Measurements from ENCODE around the gene SNCAIP.

Gene SNCAIP

DNA sequence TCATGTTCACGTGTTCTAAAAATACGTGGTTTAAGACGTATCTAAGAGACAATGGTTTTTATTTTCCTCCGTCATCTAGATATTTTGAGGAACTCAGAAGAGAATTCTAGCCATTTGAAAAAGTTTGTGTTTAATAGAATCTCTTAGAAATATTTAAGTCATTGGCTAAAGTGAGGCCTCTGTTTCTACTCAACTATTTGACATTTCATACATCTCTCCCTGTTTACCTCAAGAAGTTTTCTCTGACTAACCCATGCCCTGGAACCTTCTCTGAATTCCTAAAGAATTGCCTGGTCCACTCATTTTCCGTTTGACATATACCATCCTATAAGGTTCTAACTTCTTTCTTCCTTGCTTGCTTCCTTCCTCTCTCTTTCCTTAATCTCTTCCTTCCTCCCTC lies 178.7 kb downstream of the SNCAIP start:
- no peak overlapping the region for H3K4me3 ChIP-seq (ENCODE audit: low read length in 2 of 2)
- no peak overlapping the region for H3K14ac ChIP-seq (ENCODE audit: low read length)
- H2BK15ac ChIP-seq (ENCODE audit: low read length): no peak overlapping the region

DNA sequence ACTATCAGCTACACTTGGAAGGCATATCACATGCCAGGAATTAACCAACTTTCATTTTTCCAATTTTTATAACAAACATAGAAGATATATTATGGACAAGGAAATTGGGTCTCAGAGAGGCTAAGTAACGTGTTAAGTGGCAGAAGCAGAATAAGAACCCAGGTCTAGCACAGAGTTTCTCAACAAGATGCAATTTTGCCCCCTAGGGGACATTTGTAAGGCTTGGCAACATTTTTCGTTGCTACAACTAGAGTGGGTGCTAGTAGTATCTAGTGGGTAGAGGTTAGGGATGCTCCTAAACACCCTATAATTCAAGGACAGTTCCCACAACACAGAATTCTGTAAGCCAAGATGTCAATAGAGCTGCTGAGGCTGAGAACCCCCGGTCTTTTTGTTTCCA lies 180.6 kb downstream of the SNCAIP start:
- Histone ChIP-seq H2AFZ (ENCODE audit: low read length) (no peak overlapping the region), H3K18ac (ENCODE audit: low read length) (no peak overlapping the region), H3K14ac (ENCODE audit: low read length) (no peak overlapping the region), H3K4ac (ENCODE audit: low read length) (no peak overlapping the region), H3K4me1 (ENCODE audit: control insufficient read depth in 2 of 2, insufficient read depth in 1 of 2, low read depth in 1 of 2, low read length in 2 of 2) (peaks cover 0 to 3% of the 10 kb centered on the region in 2 donors), H3K9ac (ENCODE audit: low read depth, low read length, poor library complexity) (no peak overlapping the region), H4K8ac (ENCODE audit: low read depth, low read length) (no peak overlapping the region), H2BK120ac (ENCODE audit: low read depth, low read length) (no peak overlapping the region), H2AK5ac (ENCODE audit: low read depth, low read length) (no peak overlapping the region), H2BK15ac (ENCODE audit: low read length) (no peak overlapping the region), H2BK12ac (ENCODE audit: low read length) (no peak overlapping the region), H3K27ac (replicated peaks; ENCODE audit: low read length) (no peak overlapping the region), H4K91ac (ENCODE audit: low read depth, low read length, poor library complexity) (no peak overlapping the region), H3K23ac (ENCODE audit: low read depth, low read length, poor library complexity) (no peak overlapping the region), H3K4me2 (ENCODE audit: insufficient read depth, low read length, poor library complexity, severe bottlenecking) (no peak overlapping the region), H3K4me3 (ENCODE audit: low read length in 2 of 2) (no peak overlapping the region), H3K27me3 (ENCODE audit: control insufficient read depth in 3 of 3, insufficient read depth in 3 of 3, low read depth in 1 of 3, low read length in 3 of 3) (no peaks in the 10 kb centered on the region), H3K36me3 (replicated peaks in 1 of 2; ENCODE audit: control insufficient read depth in 2 of 2, insufficient read depth in 2 of 2, low read length in 2 of 2) (no peaks in the 10 kb centered on the region), H3K79me1 (ENCODE audit: low read depth, low read length) (no peaks in the 10 kb centered on the region), H2BK5ac (ENCODE audit: low read length) (no peak overlapping the region), H3K9me3 (replicated peaks in 1 of 2; ENCODE audit: control insufficient read depth in 2 of 2, insufficient read depth in 1 of 2, low read depth in 1 of 2, low read length in 2 of 2) (no peaks in the 10 kb centered on the region)
- no CpG with 5 or more reads among the region's 3 CpGs for WGBS, 2 donors (ENCODE audit: extremely low coverage in 2 of 2, insufficient read length in 2 of 2, insufficient replicate concordance in 1 of 2)
- DNase-seq (ENCODE audit: low spot score): no peak

More for the DNA sequence above, 178.7 kb downstream of the SNCAIP start:
- no CpG with 5 or more reads among the region's 5 CpGs for WGBS, 2 donors (ENCODE audit: extremely low coverage in 2 of 2, insufficient read length in 2 of 2, insufficient replicate concordance in 1 of 2)
- H3K18ac ChIP-seq (ENCODE audit: low read length): no peak overlapping the region
- H2BK5ac ChIP-seq (ENCODE audit: low read length): no peak overlapping the region
- H3K9ac ChIP-seq (ENCODE audit: low read depth, low read length, poor library complexity): no peak overlapping the region
- no peak overlapping the region for H2BK12ac ChIP-seq (ENCODE audit: low read length)
- no peak overlapping the region for H3K23ac ChIP-seq (ENCODE audit: low read depth, low read length, poor library complexity)
- no peaks in the 10 kb centered on the region for H3K27me3 ChIP-seq (ENCODE audit: control insufficient read depth in 3 of 3, insufficient read depth in 3 of 3, low read depth in 1 of 3, low read length in 3 of 3)
- no peak overlapping the region for H2AK5ac ChIP-seq (ENCODE audit: low read depth, low read length)
- H3K9me3 ChIP-seq (replicated peaks in 1 of 2; ENCODE audit: control insufficient read depth in 2 of 2, insufficient read depth in 1 of 2, low read depth in 1 of 2, low read length in 2 of 2): no peaks in the 10 kb centered on the region
- H4K91ac ChIP-seq (ENCODE audit: low read depth, low read length, poor library complexity): no peak overlapping the region
- no peak overlapping the region for H2BK120ac ChIP-seq (ENCODE audit: low read depth, low read length)
- H3K4me1 ChIP-seq (ENCODE audit: control insufficient read depth in 2 of 2, insufficient read depth in 1 of 2, low read depth in 1 of 2, low read length in 2 of 2): no peaks in the 10 kb centered on the region
- no peaks in the 10 kb centered on the region for H3K79me1 ChIP-seq (ENCODE audit: low read depth, low read length)
- no peak overlapping the region for H3K4ac ChIP-seq (ENCODE audit: low read length)
- H3K27ac ChIP-seq (replicated peaks; ENCODE audit: low read length): no peak overlapping the region
- H4K8ac ChIP-seq (ENCODE audit: low read depth, low read length): no peak overlapping the region
- H3K4me2 ChIP-seq (ENCODE audit: insufficient read depth, low read length, poor library complexity, severe bottlenecking): no peak overlapping the region
- no peak overlapping the region for H2AFZ ChIP-seq (ENCODE audit: low read length)
- DNase-seq (ENCODE audit: low spot score): no peak
- no peaks in the 10 kb centered on the region for H3K36me3 ChIP-seq (replicated peaks in 1 of 2; ENCODE audit: control insufficient read depth in 2 of 2, insufficient read depth in 2 of 2, low read length in 2 of 2)

DNA sequence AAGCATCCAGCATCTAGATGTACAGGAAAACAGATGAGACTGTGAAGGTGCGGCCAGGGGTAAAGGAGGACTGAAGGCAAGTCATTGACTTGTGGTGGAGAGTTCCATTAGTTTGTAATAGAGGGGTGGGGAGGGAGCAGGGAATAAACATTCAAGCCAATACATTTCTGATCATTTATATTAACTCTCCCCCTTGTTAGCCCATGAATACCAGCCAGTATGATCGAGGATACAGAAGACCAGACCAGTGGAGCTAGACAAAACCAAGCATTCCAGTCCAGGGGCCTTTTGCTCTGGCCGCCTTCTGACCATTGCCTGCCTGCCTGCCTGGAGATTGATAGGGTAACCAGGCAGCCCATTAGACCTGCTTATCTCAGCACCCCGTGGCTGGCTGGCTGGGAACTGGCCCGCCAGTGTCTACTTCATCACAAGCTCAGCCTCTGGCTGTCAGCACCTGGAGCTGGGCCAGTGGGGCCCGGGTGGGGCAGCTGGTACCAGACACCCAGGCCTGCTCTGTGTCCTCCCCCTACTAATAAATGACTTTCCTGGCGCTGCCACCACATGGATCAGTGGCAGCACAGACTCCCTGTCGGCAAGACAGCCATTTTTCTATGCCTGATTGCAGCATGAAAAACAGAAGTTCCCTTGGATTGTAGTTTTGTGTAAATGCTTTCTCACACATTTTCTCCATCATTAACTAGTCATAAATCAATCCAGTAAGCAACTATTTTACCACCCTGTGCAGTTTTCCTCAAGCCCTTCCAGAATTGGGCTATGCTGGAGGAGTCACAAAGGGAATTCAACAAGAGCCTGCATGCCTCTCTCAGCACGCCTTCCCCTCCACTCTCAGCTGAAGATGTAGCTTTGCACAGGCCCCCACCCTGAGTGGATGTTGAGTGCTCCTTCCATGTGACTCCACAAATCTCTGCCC lies 181.3 kb downstream of the SNCAIP start:
- H3K4me2 ChIP-seq (ENCODE audit: insufficient read depth, low read length, poor library complexity, severe bottlenecking): no peak overlapping the region
- H3K18ac ChIP-seq (ENCODE audit: low read length): peak overlapping the region; percentile 62
- H3K9ac ChIP-seq (ENCODE audit: low read depth, low read length, poor library complexity): no peak overlapping the region
- H3K9me3 ChIP-seq (replicated peaks in 1 of 2; ENCODE audit: control insufficient read depth in 2 of 2, insufficient read depth in 1 of 2, low read depth in 1 of 2, low read length in 2 of 2): no peaks in the 10 kb centered on the region
- no peaks in the 10 kb centered on the region for H3K79me1 ChIP-seq (ENCODE audit: low read depth, low read length)
- no peaks in the 10 kb centered on the region for H3K36me3 ChIP-seq (replicated peaks in 1 of 2; ENCODE audit: control insufficient read depth in 2 of 2, insufficient read depth in 2 of 2, low read length in 2 of 2)
- no peak overlapping the region for H4K8ac ChIP-seq (ENCODE audit: low read depth, low read length)
- H2AFZ ChIP-seq (ENCODE audit: low read length): no peak overlapping the region
- no peak overlapping the region for H2BK120ac ChIP-seq (ENCODE audit: low read depth, low read length)
- H2BK12ac ChIP-seq (ENCODE audit: low read length): no peak overlapping the region
- no peak overlapping the region for H3K14ac ChIP-seq (ENCODE audit: low read length)
- no CpG with 5 or more reads among the region's 9 CpGs for WGBS, 2 donors (ENCODE audit: extremely low coverage in 2 of 2, insufficient read length in 2 of 2, insufficient replicate concordance in 1 of 2)
- no peak overlapping the region for H2BK5ac ChIP-seq (ENCODE audit: low read length)
- no peak overlapping the region for H3K4me3 ChIP-seq (ENCODE audit: low read length in 2 of 2)
- H3K23ac ChIP-seq (ENCODE audit: low read depth, low read length, poor library complexity): no peak overlapping the region
- no peak overlapping the region for H3K27ac ChIP-seq (replicated peaks; ENCODE audit: low read length)
- no peak overlapping the region for H3K4ac ChIP-seq (ENCODE audit: low read length)
- no peak overlapping the region for H2AK5ac ChIP-seq (ENCODE audit: low read depth, low read length)
- peaks cover 0 to 6% of the 10 kb centered on the region in 2 donors for H3K4me1 ChIP-seq (ENCODE audit: control insufficient read depth in 2 of 2, insufficient read depth in 1 of 2, low read depth in 1 of 2, low read length in 2 of 2)
- H2BK15ac ChIP-seq (ENCODE audit: low read length): no peak overlapping the region
- H4K91ac ChIP-seq (ENCODE audit: low read depth, low read length, poor library complexity): no peak overlapping the region
- no peak for DNase-seq (ENCODE audit: low spot score)
- no peaks in the 10 kb centered on the region for H3K27me3 ChIP-seq (ENCODE audit: control insufficient read depth in 3 of 3, insufficient read depth in 3 of 3, low read depth in 1 of 3, low read length in 3 of 3)

DNA sequence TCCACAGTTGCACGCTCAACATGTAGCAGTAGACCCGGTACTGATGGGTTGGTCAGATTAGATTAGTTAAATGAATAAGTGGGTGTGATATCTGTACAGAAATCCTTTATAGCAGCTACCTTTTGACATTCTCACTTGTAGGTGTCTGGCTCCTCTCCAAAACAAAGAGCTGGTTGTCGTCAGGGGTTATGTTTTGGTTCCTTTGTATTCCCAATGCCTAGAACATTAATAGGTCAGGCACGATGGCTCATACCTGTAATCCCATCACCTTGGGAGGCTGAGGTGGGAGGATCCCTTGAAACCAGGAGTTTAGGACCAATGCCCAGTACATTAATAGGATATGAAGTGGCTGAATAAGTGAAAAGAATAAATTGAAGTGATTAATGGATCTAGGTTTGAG lies 182.1 kb downstream of the SNCAIP start:
- no peak overlapping the region for H4K8ac ChIP-seq (ENCODE audit: low read depth, low read length)
- WGBS, 2 donors (ENCODE audit: extremely low coverage in 2 of 2, insufficient read length in 2 of 2, insufficient replicate concordance in 1 of 2): no CpG with 5 or more reads among the region's 4 CpGs
- H2BK5ac ChIP-seq (ENCODE audit: low read length): no peak overlapping the region

More for the DNA sequence above, 182.1 kb downstream of the SNCAIP start:
- Histone ChIP-seq H2AFZ (ENCODE audit: low read length) (no peak overlapping the region), H3K4me3 (ENCODE audit: low read length in 2 of 2) (no peak overlapping the region), H3K4ac (ENCODE audit: low read length) (no peak overlapping the region), H3K14ac (ENCODE audit: low read length) (no peak overlapping the region), H3K18ac (ENCODE audit: low read length) (no peak overlapping the region), H3K4me2 (ENCODE audit: insufficient read depth, low read length, poor library complexity, severe bottlenecking) (no peak overlapping the region), H3K79me1 (ENCODE audit: low read depth, low read length) (no peaks in the 10 kb centered on the region), H3K36me3 (replicated peaks in 1 of 2; ENCODE audit: control insufficient read depth in 2 of 2, insufficient read depth in 2 of 2, low read length in 2 of 2) (no peaks in the 10 kb centered on the region), H4K91ac (ENCODE audit: low read depth, low read length, poor library complexity) (no peak overlapping the region), H2BK120ac (ENCODE audit: low read depth, low read length) (no peak overlapping the region), H3K9me3 (replicated peaks in 1 of 2; ENCODE audit: control insufficient read depth in 2 of 2, insufficient read depth in 1 of 2, low read depth in 1 of 2, low read length in 2 of 2) (no peaks in the 10 kb centered on the region), H3K23ac (ENCODE audit: low read depth, low read length, poor library complexity) (no peak overlapping the region), H3K27ac (replicated peaks; ENCODE audit: low read length) (no peak overlapping the region), H3K4me1 (ENCODE audit: control insufficient read depth in 2 of 2, insufficient read depth in 1 of 2, low read depth in 1 of 2, low read length in 2 of 2) (peaks cover 0 to 6% of the 10 kb centered on the region in 2 donors), H2BK15ac (ENCODE audit: low read length) (no peak overlapping the region), H3K27me3 (ENCODE audit: control insufficient read depth in 3 of 3, insufficient read depth in 3 of 3, low read depth in 1 of 3, low read length in 3 of 3) (no peaks in the 10 kb centered on the region), H2AK5ac (ENCODE audit: low read depth, low read length) (no peak overlapping the region), H3K9ac (ENCODE audit: low read depth, low read length, poor library complexity) (no peak overlapping the region), H2BK12ac (ENCODE audit: low read length) (no peak overlapping the region)
- DNase-seq (ENCODE audit: low spot score): no peak
